Sigmoid colon (tissue), 7 donors: ENCODE results near the gene SCG5. TPM values are rescaled to one million over a fixed set of nuclear protein-coding genes. Genes with fewer than 3 reads are reported as not detected.
A peak's percentile ranks its signal among the peaks of the same experiment; 100 is the strongest.

Source experiments
- DNase-seq: peaks from one replicate; pipeline ENCODE4 v3.0.0-alpha.2; 2019
- H3K27ac ChIP-seq, 4 donors: fragments of 200-600 bp; sonication (generic); one replicate each; pipeline ENCODE4 v1.5.1; 2016 to 2019; ENCODE audit warnings: mild to moderate bottlenecking in 1 of 4
- H3K27me3 ChIP-seq, 3 donors: fragments of 200-600 bp; sonication (generic); one replicate each; pipeline ENCODE4 v1.5.1; 2019; ENCODE audit warnings: mild to moderate bottlenecking in 1 of 3
- H3K36me3 ChIP-seq, 4 donors: fragments of 200-600 bp; sonication (generic); one replicate each; pipeline ENCODE4 v1.5.1; 2016 to 2019
- H3K4me1 ChIP-seq, 4 donors: fragments of 200-600 bp; sonication (generic); one replicate each; pipeline ENCODE4 v1.5.1; 2017 to 2019
- H3K4me3 ChIP-seq, 4 donors: fragments of 200-600 bp; sonication (generic); one replicate each; pipeline ENCODE4 v1.5.1; 2017 to 2019; ENCODE audit warnings: mild to moderate bottlenecking in 2 of 4, moderate library complexity in 1 of 4
- H3K9me3 ChIP-seq, 4 donors: fragments of 200-600 bp in 3 of 4; sonication (generic) in 3 of 4; one replicate each; pipeline versions ENCODE4 v1.5.1 to v1.6.1; 2013 to 2019
- CTCF ChIP-seq, 4 experiments: fragments of 450-650 bp in 3 of 4; fragments of 200-600 bp in 1 of 4; IDR thresholded peaks; one replicate each; pipeline ENCODE4 v1.5.1; 2016 to 2019; ENCODE audit warnings: antibody characterized with exemption in 4 of 4, mild to moderate bottlenecking in 3 of 4, moderate library complexity in 2 of 4
- EP300 ChIP-seq, 4 donors: sonication (generic); formaldehyde crosslinking; IDR thresholded peaks; one replicate each; pipeline ENCODE4 v1.6.1; 2017; ENCODE audit warnings: antibody characterized with exemption in 4 of 4
- POLR2A ChIP-seq, 2 donors: fragments of 450-650 bp; IDR thresholded peaks; one replicate each; pipeline ENCODE4 v1.6.1; 2016; ENCODE audit warnings: antibody characterized with exemption in 2 of 2, mild to moderate bottlenecking in 2 of 2, moderate library complexity in 2 of 2
- POLR2AphosphoS5 ChIP-seq, 4 donors: sonication (generic); formaldehyde crosslinking; IDR thresholded peaks; one replicate each; pipeline ENCODE4 v1.6.1; 2017; ENCODE audit warnings: antibody characterized with exemption in 4 of 4
- WGBS, 2 donors: extraction: QIAGEN DNeasy Blood & Tissue Kit; methylation state at CpG; one replicate each; pipeline ENCODE4 v1.1.7; 2013; 5-methylcytosine and 5-hydroxymethylcytosine counted together
- intact Hi-C: fragments of 100-400 bp; cut with DNase I; formaldehyde crosslinking; loops from one replicate; pipeline ENCODE4 v1.15.1; 2023
- polyA plus RNA-seq, 3 donors: library from polyadenylated mRNA; stranded (reverse); fragments of 200-250 nt; gene quantifications; one replicate each; pipeline ENCODE4 v1.2.3, GENCODE V29; 2013
- total RNA-seq, 4 donors: library from RNA; depleted of rRNA; stranded (reverse); fragments of >200 nt; gene quantifications; one replicate each; pipeline ENCODE4 v1.1.0, GENCODE V29; 2016
- donor health status: healthy with polysubstance abuse.
- donor health status: Bipolar disorder and iron deficiency.
- donor health status: healthy.

The SCG5 gene
- total and polyA plus RNA-seq, 7 donors: 2.2 to 10.0 (median 3.3) TPM

GRCh38 chr15:32722136-32722535, 80.6 kb downstream of the SCG5 start:
- TF ChIP-seq EP300 (IDR thresholded peaks at IDR 0.05): no peak
- TF ChIP-seq POLR2A (IDR thresholded peaks at IDR 0.05): no peak
- TF ChIP-seq CTCF (IDR thresholded peaks at IDR 0.05): no peak
- no peak for TF ChIP-seq POLR2AphosphoS5 (IDR thresholded peaks at IDR 0.05)
- Histone ChIP-seq H3K27ac (peak overlapping the region in 1 of 4 donors; percentile 18), H3K4me1 (peaks cover 0 to 22% (median 15%) of the 10 kb centered on the region in 4 donors), H3K4me3 (no peak overlapping the region), H3K27me3 (peaks cover 14 to 33% (median 27%) of the 10 kb centered on the region in 3 donors), H3K36me3 (no peaks in the 10 kb centered on the region), H3K9me3 (no peaks in the 10 kb centered on the region)
- intact Hi-C loops: no loop called here
- DNase-seq: no peak

GRCh38 chr15:32723171-32723948, 81.8 kb downstream of the SCG5 start:
- no peak overlapping the region for H3K4me3 ChIP-seq
- peaks cover 0 to 10% (median 5%) of the 10 kb centered on the region in 4 donors for H3K4me1 ChIP-seq
- H3K27me3 ChIP-seq: peaks cover 5 to 21% (median 15%) of the 10 kb centered on the region in 3 donors
- no peaks in the 10 kb centered on the region for H3K36me3 ChIP-seq
- intact Hi-C loops: no loop called here
- no peak for DNase-seq
- H3K27ac ChIP-seq: no peak overlapping the region
- peaks cover 0 to 3% (median under 1%) of the 10 kb centered on the region in 4 donors for H3K9me3 ChIP-seq
- TF ChIP-seq POLR2A (IDR thresholded peaks at IDR 0.05) (no peak), CTCF (IDR thresholded peaks at IDR 0.05) (no peak), POLR2AphosphoS5 (IDR thresholded peaks at IDR 0.05) (no peak), EP300 (IDR thresholded peaks at IDR 0.05) (no peak)
- 57 to 76% methylated on average over 2 of the region's 2 CpGs for WGBS, 2 donors

GRCh38 chr15:32729700-32730395, 88.3 kb downstream of the SCG5 start:
- no peak for DNase-seq
- Histone ChIP-seq H3K9me3 (peaks cover 0 to 4% (median under 1%) of the 10 kb centered on the region in 4 donors), H3K27me3 (no peaks in the 10 kb centered on the region), H3K27ac (no peak overlapping the region), H3K36me3 (no peaks in the 10 kb centered on the region), H3K4me1 (peaks cover 0 to 3% (median 0%) of the 10 kb centered on the region in 4 donors), H3K4me3 (no peak overlapping the region)
- intact Hi-C loops: no loop called here
- 87 to 92% methylated on average over 10 of the region's 10 CpGs for whole genome bisulfite sequencing, 2 donors
- TF ChIP-seq EP300 (IDR thresholded peaks at IDR 0.05) (no peak), POLR2A (IDR thresholded peaks at IDR 0.05) (no peak), POLR2AphosphoS5 (IDR thresholded peaks at IDR 0.05) (no peak), CTCF (IDR thresholded peaks at IDR 0.05) (no peak)

DNA sequence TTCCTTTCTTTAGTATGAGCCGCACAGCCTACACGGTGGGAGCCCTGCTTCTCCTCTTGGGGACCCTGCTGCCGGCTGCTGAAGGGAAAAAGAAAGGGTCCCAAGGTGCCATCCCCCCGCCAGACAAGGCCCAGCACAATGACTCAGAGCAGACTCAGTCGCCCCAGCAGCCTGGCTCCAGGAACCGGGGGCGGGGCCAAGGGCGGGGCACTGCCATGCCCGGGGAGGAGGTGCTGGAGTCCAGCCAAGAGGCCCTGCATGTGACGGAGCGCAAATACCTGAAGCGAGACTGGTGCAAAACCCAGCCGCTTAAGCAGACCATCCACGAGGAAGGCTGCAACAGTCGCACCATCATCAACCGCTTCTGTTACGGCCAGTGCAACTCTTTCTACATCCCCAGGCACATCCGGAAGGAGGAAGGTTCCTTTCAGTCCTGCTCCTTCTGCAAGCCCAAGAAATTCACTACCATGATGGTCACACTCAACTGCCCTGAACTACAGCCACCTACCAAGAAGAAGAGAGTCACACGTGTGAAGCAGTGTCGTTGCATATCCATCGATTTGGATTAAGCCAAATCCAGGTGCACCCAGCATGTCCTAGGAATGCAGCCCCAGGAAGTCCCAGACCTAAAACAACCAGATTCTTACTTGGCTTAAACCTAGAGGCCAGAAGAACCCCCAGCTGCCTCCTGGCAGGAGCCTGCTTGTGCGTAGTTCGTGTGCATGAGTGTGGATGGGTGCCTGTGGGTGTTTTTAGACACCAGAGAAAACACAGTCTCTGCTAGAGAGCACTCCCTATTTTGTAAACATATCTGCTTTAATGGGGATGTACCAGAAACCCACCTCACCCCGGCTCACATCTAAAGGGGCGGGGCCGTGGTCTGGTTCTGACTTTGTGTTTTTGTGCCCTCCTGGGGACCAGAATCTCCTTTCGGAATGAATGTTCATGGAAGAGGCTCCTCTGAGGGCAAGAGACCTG, 89.5 kb downstream of the SCG5 start:
- WGBS, 2 donors: 38 to 53% methylated on average over 27 of the region's 27 CpGs
- TF ChIP-seq CTCF (IDR thresholded peaks at IDR 0.05) (no peak), POLR2AphosphoS5 (IDR thresholded peaks at IDR 0.05) (no peak), EP300 (IDR thresholded peaks at IDR 0.05) (no peak), POLR2A (IDR thresholded peaks at IDR 0.05) (no peak)
- H3K4me1 ChIP-seq: peaks cover 0 to 3% (median 0%) of the 10 kb centered on the region in 4 donors

More for the DNA sequence above, 89.5 kb downstream of the SCG5 start:
- Histone ChIP-seq H3K27me3 (no peaks in the 10 kb centered on the region), H3K9me3 (peaks cover 0 to 4% (median under 1%) of the 10 kb centered on the region in 4 donors), H3K27ac (no peak overlapping the region), H3K36me3 (no peaks in the 10 kb centered on the region), H3K4me3 (no peak overlapping the region)
- intact Hi-C loops: no loop called here
- no peak for DNase-seq
